SK-N-MC (cell line): ENCODE data around the gene ESRP2.

Experiments
- EZH2 ChIP-seq: fragments of 200-600 bp; sonication (generic); IDR thresholded peaks from one replicate; pipeline ENCODE4 v1.6.1; 2017; ENCODE audit warnings: antibody characterized with exemption
- POLR2AphosphoS5 ChIP-seq: IDR thresholded peaks from 2 replicates; pipeline ENCODE4 v1.6.1; 2012; ENCODE audit warnings: mild to moderate bottlenecking, low read depth, low read length, borderline replicate concordance

GRCh38 chr16:68238029-68238345 lies 2.1 kb upstream of the ESRP2 start:
- TF ChIP-seq EZH2 (no peak), POLR2AphosphoS5 (no peak)
